ENCODE measurements around the gene GAPDHS. TPM values are rescaled to one million over a fixed set of nuclear protein-coding genes. Genes with fewer than 3 reads are reported as not detected.

GAPDHS gene
- total RNA-seq, 1 experiment from 2014 or later, result not detected

DNA sequence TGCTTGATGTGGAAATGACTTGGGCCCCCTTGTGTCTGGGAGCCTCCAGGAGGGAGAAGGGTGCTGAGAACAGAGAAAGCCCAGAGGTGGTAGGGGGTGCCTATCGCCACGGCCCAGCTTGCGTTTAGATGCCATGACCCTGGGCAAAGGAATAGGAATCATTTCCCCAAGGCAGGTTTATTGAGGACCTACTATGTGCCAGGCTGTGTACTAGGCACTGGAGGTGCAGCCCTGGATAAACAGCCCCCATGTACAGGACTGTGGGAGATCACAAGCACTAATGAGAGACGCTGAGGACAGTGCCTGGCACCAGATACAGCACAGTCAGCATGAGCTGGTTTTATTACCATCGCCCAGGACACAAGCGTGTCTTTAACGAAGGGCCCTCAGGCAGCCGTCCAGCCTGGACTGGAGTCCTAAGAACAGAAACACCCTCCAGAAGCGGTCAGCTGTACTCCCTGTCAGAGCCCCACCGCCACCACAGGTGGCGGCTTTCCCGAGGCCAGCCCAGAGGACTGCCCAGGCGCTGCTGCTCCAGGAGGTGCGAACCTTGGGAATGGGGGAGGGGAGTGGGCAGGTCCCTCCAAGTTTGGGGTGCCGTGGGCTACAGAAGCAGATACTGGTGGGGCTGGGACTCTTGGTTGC is 16.7 kb downstream of the GAPDHS start:
- ChIA-PET CTCF (interaction anchor here (0.5 kb wide), 1 partner anchor 28 kb away, joined by 7 read pairs; no protein-coding TSS in a partner anchor), POLR2A (ENCODE audit: low non-redundant PET) (no interaction called here)
- BruUV-seq (replicated peaks), result no TSS peak
- Histone ChIP-seq H3K27ac (ENCODE audit: low read depth, low read length, poor library complexity, severe bottlenecking) (no peak overlapping the region), H3K4me1 (ENCODE audit: insufficient read depth, low read length, poor library complexity, severe bottlenecking) (peaks cover 4% of the 10 kb centered on the region), H3K4me3 (ENCODE audit: low read depth, low read length, poor library complexity, severe bottlenecking) (no peak overlapping the region), H3K36me3 (ENCODE audit: insufficient read depth, low read length, poor library complexity, severe bottlenecking) (no peaks in the 10 kb centered on the region), H3K9me3 (ENCODE audit: low read depth, low read length, poor library complexity, severe bottlenecking) (no peaks in the 10 kb centered on the region), H3K27me3 (replicated peaks; ENCODE audit: insufficient read depth, low read depth, low read length, poor library complexity) (no peaks in the 10 kb centered on the region)
- no peak for DNase-seq (ENCODE audit: low spot score)
- intact Hi-C loops (cut with micrococcal nuclease; ENCODE audit: unreplicated experiment), result loop anchor here (2.0 kb wide), 1 partner anchor 167 kb away; no protein-coding TSS in a partner anchor
- TF ChIP-seq EZH2 (IDR thresholded peaks at IDR 0.05; ENCODE audit: borderline replicate concordance, low read depth, low read length, poor library complexity, severe bottlenecking), result no peak
- TF ChIP-seq, protein P1, sequence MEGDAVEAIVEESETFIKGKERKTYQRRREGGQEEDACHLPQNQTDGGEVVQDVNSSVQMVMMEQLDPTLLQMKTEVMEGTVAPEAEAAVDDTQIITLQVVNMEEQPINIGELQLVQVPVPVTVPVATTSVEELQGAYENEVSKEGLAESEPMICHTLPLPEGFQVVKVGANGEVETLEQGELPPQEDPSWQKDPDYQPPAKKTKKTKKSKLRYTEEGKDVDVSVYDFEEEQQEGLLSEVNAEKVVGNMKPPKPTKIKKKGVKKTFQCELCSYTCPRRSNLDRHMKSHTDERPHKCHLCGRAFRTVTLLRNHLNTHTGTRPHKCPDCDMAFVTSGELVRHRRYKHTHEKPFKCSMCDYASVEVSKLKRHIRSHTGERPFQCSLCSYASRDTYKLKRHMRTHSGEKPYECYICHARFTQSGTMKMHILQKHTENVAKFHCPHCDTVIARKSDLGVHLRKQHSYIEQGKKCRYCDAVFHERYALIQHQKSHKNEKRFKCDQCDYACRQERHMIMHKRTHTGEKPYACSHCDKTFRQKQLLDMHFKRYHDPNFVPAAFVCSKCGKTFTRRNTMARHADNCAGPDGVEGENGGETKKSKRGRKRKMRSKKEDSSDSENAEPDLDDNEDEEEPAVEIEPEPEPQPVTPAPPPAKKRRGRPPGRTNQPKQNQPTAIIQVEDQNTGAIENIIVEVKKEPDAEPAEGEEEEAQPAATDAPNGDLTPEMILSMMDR (conservative IDR thresholded peaks at IDR 0.05; ENCODE audit: low read depth, low read length), result no peak

- no peak for DNase-seq (ENCODE audit: low spot score)
- BruUV-seq (replicated peaks), result no TSS peak
- POLR2A ChIA-PET (ENCODE audit: low non-redundant PET), result no interaction called here
- Histone ChIP-seq H3K27me3 (replicated peaks; ENCODE audit: insufficient read depth, low read depth, low read length, poor library complexity) (no peaks in the 10 kb centered on the region), H3K4me3 (ENCODE audit: low read depth, low read length, poor library complexity, severe bottlenecking) (no peak overlapping the region), H3K27ac (ENCODE audit: low read depth, low read length, poor library complexity, severe bottlenecking) (no peak overlapping the region), H3K4me1 (ENCODE audit: insufficient read depth, low read length, poor library complexity, severe bottlenecking) (peaks cover 4% of the 10 kb centered on the region), H3K9me3 (ENCODE audit: low read depth, low read length, poor library complexity, severe bottlenecking) (no peaks in the 10 kb centered on the region), H3K36me3 (ENCODE audit: insufficient read depth, low read length, poor library complexity, severe bottlenecking) (no peaks in the 10 kb centered on the region)
- intact Hi-C loops (cut with micrococcal nuclease; ENCODE audit: unreplicated experiment), result no loop called here
- CTCF ChIA-PET, result no interaction called here
- no peak for TF ChIP-seq EZH2 (IDR thresholded peaks at IDR 0.05; ENCODE audit: borderline replicate concordance, low read depth, low read length, poor library complexity, severe bottlenecking)
- TF ChIP-seq, protein P1 (conservative IDR thresholded peaks at IDR 0.05; ENCODE audit: low read depth, low read length), result no peak
Observed at GRCh38 chr19:35551091-35551810, 18.0 kb downstream of the GAPDHS start.

GRCh38 chr19:35552534-35553384 is 19.5 kb downstream of the GAPDHS start:
- H3K36me3 ChIP-seq (ENCODE audit: insufficient read depth, low read length, poor library complexity, severe bottlenecking), result no peaks in the 10 kb centered on the region
- H3K9me3 ChIP-seq (ENCODE audit: low read depth, low read length, poor library complexity, severe bottlenecking), result no peaks in the 10 kb centered on the region
- H3K4me1 ChIP-seq (ENCODE audit: insufficient read depth, low read length, poor library complexity, severe bottlenecking), result no peaks in the 10 kb centered on the region
- H3K4me3 ChIP-seq (ENCODE audit: low read depth, low read length, poor library complexity, severe bottlenecking), result no peak overlapping the region
- TF ChIP-seq, protein P1 (conservative IDR thresholded peaks at IDR 0.05; ENCODE audit: low read depth, low read length), result no peak
- TF ChIP-seq EZH2 (IDR thresholded peaks at IDR 0.05; ENCODE audit: borderline replicate concordance, low read depth, low read length, poor library complexity, severe bottlenecking), result no peak
- no TSS peak for BruUV-seq (replicated peaks)
- ChIA-PET POLR2A (ENCODE audit: low non-redundant PET) (no interaction called here), CTCF (no interaction called here)
- H3K27me3 ChIP-seq (replicated peaks; ENCODE audit: insufficient read depth, low read depth, low read length, poor library complexity), result no peaks in the 10 kb centered on the region
- H3K27ac ChIP-seq (ENCODE audit: low read depth, low read length, poor library complexity, severe bottlenecking), result no peak overlapping the region
- DNase-seq (ENCODE audit: low spot score), result no peak
- intact Hi-C loops (cut with micrococcal nuclease; ENCODE audit: unreplicated experiment), result no loop called here

Measured in A673 (cell line).